Hematopoietic multipotent progenitor cell treated with erythropoietin and hydrocortisone succinate and interleukin-3 and kit ligand, for 6 days (in vitro differentiated cells): ENCODE results near the gene ARAF.
"Not testable (repeated sequence)": the region's sequence is repeated elsewhere in the genome, so short reads cannot be mapped to it uniquely, and the experiment has no call there.

Experiments
- DNase-seq: peaks from one replicate; pipeline ENCODE4 v3.0.0-alpha.2; 2015

The ARAF gene

GRCh38 chrX:47586043-47586787, 25.2 kb downstream of the ARAF start:
- no peak for DNase-seq

- DNase-seq = no peak
Measured at GRCh38 chrX:47587091-47587891, 26.3 kb downstream of the ARAF start.

- no peak for DNase-seq
Measured at GRCh38 chrX:47587906-47588735, 27.1 kb downstream of the ARAF start.

- no peak for DNase-seq
Measured at GRCh38 chrX:47590984-47591383, 30.0 kb downstream of the ARAF start.

GRCh38 chrX:47593522-47593921, 32.5 kb downstream of the ARAF start:
- no peak for DNase-seq

- no peak for DNase-seq
Measured at GRCh38 chrX:47595716-47596251, 34.8 kb downstream of the ARAF start.

- no peak for DNase-seq
Measured at GRCh38 chrX:47596256-47596655, 35.3 kb downstream of the ARAF start.

GRCh38 chrX:47597222-47597621, 36.2 kb downstream of the ARAF start:
- DNase-seq = no peak

- not testable (repeated sequence) for DNase-seq
Measured at GRCh38 chrX:47603125-47603524, 42.1 kb downstream of the ARAF start.

- DNase-seq = no peak
Measured at GRCh38 chrX:47605024-47605423, 44.0 kb downstream of the ARAF start.

- DNase-seq = no peak
Measured at GRCh38 chrX:47607091-47607490, 46.1 kb downstream of the ARAF start.

GRCh38 chrX:47608130-47608810, 47.3 kb downstream of the ARAF start:
- peak; percentile 33 for DNase-seq

GRCh38 chrX:47610511-47610910, 49.5 kb downstream of the ARAF start:
- DNase-seq = no peak

- DNase-seq = no peak
Measured at GRCh38 chrX:47611489-47611888, 50.5 kb downstream of the ARAF start.

- no peak for DNase-seq
Measured at GRCh38 chrX:47611926-47612325, 50.9 kb downstream of the ARAF start.

- no peak for DNase-seq
Measured at GRCh38 chrX:47612418-47612817, 51.4 kb downstream of the ARAF start.

- DNase-seq = peak; percentile 25
Measured at GRCh38 chrX:47613082-47613481, 52.1 kb downstream of the ARAF start.

- DNase-seq = no peak
Measured at GRCh38 chrX:47614618-47615017, 53.6 kb downstream of the ARAF start.

- no peak for DNase-seq
Measured at GRCh38 chrX:47618923-47619485, 58.0 kb downstream of the ARAF start.

- DNase-seq = peak; percentile 86
Measured at GRCh38 chrX:47619486-47620302, 58.7 kb downstream of the ARAF start, which contains the start of gene SYN1. SYN1 (minus strand) TSS chrX:47619857; CDS start chrX:47619728, 129 bp downstream.

- no peak for DNase-seq
Measured at GRCh38 chrX:47620303-47620685, 59.3 kb downstream of the ARAF start.
